ENCODE measurements around the gene SLC36A2.

GRCh38 chr5:151345808-151346478, 1.4 kb downstream of the SLC36A2 start:
- TF ChIP-seq POLR2A (IDR thresholded peaks at IDR 0.05) (no peak), POLR2AphosphoS5 (IDR thresholded peaks at IDR 0.05) (no peak)
- TF ChIP-seq, protein P1, sequence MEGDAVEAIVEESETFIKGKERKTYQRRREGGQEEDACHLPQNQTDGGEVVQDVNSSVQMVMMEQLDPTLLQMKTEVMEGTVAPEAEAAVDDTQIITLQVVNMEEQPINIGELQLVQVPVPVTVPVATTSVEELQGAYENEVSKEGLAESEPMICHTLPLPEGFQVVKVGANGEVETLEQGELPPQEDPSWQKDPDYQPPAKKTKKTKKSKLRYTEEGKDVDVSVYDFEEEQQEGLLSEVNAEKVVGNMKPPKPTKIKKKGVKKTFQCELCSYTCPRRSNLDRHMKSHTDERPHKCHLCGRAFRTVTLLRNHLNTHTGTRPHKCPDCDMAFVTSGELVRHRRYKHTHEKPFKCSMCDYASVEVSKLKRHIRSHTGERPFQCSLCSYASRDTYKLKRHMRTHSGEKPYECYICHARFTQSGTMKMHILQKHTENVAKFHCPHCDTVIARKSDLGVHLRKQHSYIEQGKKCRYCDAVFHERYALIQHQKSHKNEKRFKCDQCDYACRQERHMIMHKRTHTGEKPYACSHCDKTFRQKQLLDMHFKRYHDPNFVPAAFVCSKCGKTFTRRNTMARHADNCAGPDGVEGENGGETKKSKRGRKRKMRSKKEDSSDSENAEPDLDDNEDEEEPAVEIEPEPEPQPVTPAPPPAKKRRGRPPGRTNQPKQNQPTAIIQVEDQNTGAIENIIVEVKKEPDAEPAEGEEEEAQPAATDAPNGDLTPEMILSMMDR (IDR thresholded peaks at IDR 0.05 in 8 of 11, conservative IDR thresholded peaks at IDR 0.05 in 3 of 11), result no peak

Measured in spleen (tissue), 7 donors.